GM12878 (cell line): ENCODE measurements around the gene SOX6. TPM values are rescaled to one million over a fixed set of nuclear protein-coding genes. Genes with fewer than 3 reads are reported as not detected.

Source experiments
- ATAC-seq: fragments of 200-7000 bp; cut with Tn5 transposase; 3 replicates; pipeline ENCODE4 v1.9.1; 2020; ENCODE audit warnings: mild to moderate bottlenecking, moderate library complexity
- BruUV-seq: library from RNA; stranded (reverse); fragments of 400-500 nt; replicated peaks from 2 replicates; lab custom pipeline; 2021; lab: Mats Ljungman, UMichigan
- CTCF ChIA-PET: fragments of 300-600 bp; sonication (Branson Sonifier 250); formaldehyde crosslinking; extraction: SDS; loops from one replicate; lab custom pipeline; 2021; ENCODE audit warnings: inconsistent platforms; lab: Yijun Ruan, JAX
- POLR2A ChIA-PET: fragments of 350-600 bp; formaldehyde crosslinking; extraction: SDS; loops from one replicate; lab custom pipeline; 2021; ENCODE audit warnings: inconsistent platforms; lab: Charles Lee
- RAD21 ChIA-PET: fragments of 300-600 bp; sonication (Branson Sonifier 250); formaldehyde crosslinking; loops from one replicate; lab custom pipeline; 2023; ENCODE audit warnings: antibody characterized with exemption; ENCODE audit not compliant: unreplicated experiment; lab: Charles Lee
- SMC1A ChIA-PET: fragments of 300-600 bp; sonication (Branson Sonifier 250); formaldehyde crosslinking; loops from one replicate; lab custom pipeline; 2023; ENCODE audit not compliant: unreplicated experiment, uncharacterized antibody; lab: Charles Lee
- DNase-seq: peaks from one replicate; pipeline ENCODE4 v3.0.0-alpha.2; 2011; ENCODE audit warnings: low read depth, low spot score
- FAIRE-seq: peaks from 3 replicates; lab custom pipeline; 2011; peaks lifted over from hg19 to GRCh38; lab: Jason Lieb, UNC
- H2AFZ ChIP-seq: 2 replicates; pipeline ENCODE4 v1.6.0; 2011; ENCODE audit warnings: low read depth, low read length, control low read depth; ENCODE audit not compliant: control insufficient read depth
- H3K27ac ChIP-seq: 2 replicates; pipeline ENCODE4 v1.5.1; 2011; ENCODE audit warnings: control low read depth; ENCODE audit not compliant: control insufficient read depth, insufficient read depth
- H3K27me3 ChIP-seq, 2 experiments: replicated peaks in 1 of 2; 2 replicates each; pipeline versions ENCODE4 v1.6.0 to v1.6.1; 2011; ENCODE audit warnings: low read length in 1 of 2; ENCODE audit not compliant: control insufficient read depth in 2 of 2, insufficient read depth in 2 of 2
- H3K36me3 ChIP-seq, 2 experiments: 2 replicates each; pipeline ENCODE4 v1.5.1; 2011; ENCODE audit warnings: low read length in 1 of 2; ENCODE audit not compliant: control insufficient read depth in 2 of 2, insufficient read depth in 2 of 2
- H3K4me1 ChIP-seq: 2 replicates; pipeline ENCODE4 v1.6.1; 2011; ENCODE audit warnings: mild to moderate bottlenecking, low read length, moderate library complexity, mixed read lengths; ENCODE audit not compliant: control insufficient read depth, insufficient read depth
- H3K4me2 ChIP-seq: 2 replicates; pipeline ENCODE4 v1.6.0; 2011; ENCODE audit warnings: control low read depth; ENCODE audit not compliant: control insufficient read depth, insufficient read depth
- H3K4me3 ChIP-seq: fragments of 200-600 bp; sonication (generic); 2 replicates; pipeline ENCODE4 v1.5.1; 2016
- H3K79me2 ChIP-seq: 2 replicates; pipeline ENCODE4 v1.6.0; 2011; ENCODE audit warnings: low read length; ENCODE audit not compliant: control insufficient read depth, insufficient read depth
- H3K9ac ChIP-seq: 2 replicates; pipeline ENCODE4 v1.8.0; 2011; ENCODE audit warnings: low read length, control low read depth, mixed read lengths; ENCODE audit not compliant: control insufficient read depth, insufficient read depth
- H3K9me3 ChIP-seq: replicated peaks from 3 replicates; pipeline ENCODE4 v1.5.1; 2011; ENCODE audit warnings: mild to moderate bottlenecking, low read length; ENCODE audit not compliant: control insufficient read depth, insufficient read depth
- H4K20me1 ChIP-seq: 2 replicates; pipeline ENCODE4 v1.6.0; 2011; ENCODE audit not compliant: control insufficient read depth, insufficient read depth
- BACH1 ChIP-seq: fragments of 450-650 bp; IDR thresholded peaks from 2 replicates; pipeline ENCODE4 v1.6.1; 2017; ENCODE audit warnings: mild to moderate bottlenecking, borderline replicate concordance
- EED ChIP-seq: sonication (generic); IDR thresholded peaks from 2 replicates; pipeline ENCODE4 v1.6.1; 2016; ENCODE audit warnings: antibody characterized with exemption, low read depth
- IKZF1 ChIP-seq: fragments of 450-650 bp; conservative IDR thresholded peaks from 2 replicates; pipeline ENCODE4 v1.6.1; 2017; ENCODE audit warnings: antibody characterized with exemption, mild to moderate bottlenecking
- KDM1A ChIP-seq: fragments of 200-600 bp; sonication (generic); IDR thresholded peaks from 2 replicates; pipeline ENCODE4 v1.6.1; 2016; ENCODE audit warnings: borderline replicate concordance
- KLF5 ChIP-seq: fragments of 450-650 bp; IDR thresholded peaks from 2 replicates; pipeline ENCODE4 v1.6.1; 2014; ENCODE audit warnings: mild to moderate bottlenecking; ENCODE audit not compliant: partially characterized antibody
- MTA2 ChIP-seq: fragments of 450-650 bp; IDR thresholded peaks from 2 replicates; pipeline ENCODE4 v1.6.1; 2016; ENCODE audit warnings: low read depth, mild to moderate bottlenecking, moderate library complexity
- MYB ChIP-seq: fragments of 150-350 bp; IDR thresholded peaks from 2 replicates; pipeline ENCODE4 v1.6.1; 2014; ENCODE audit warnings: mild to moderate bottlenecking, low read depth, low read length, borderline replicate concordance
- NFIC ChIP-seq: IDR thresholded peaks from 2 replicates; pipeline ENCODE4 v1.6.1; 2012; ENCODE audit warnings: low read depth, mild to moderate bottlenecking, inconsistent platforms, low read length, moderate library complexity
- RAD51 ChIP-seq: fragments of 450-650 bp; IDR thresholded peaks from 2 replicates; pipeline ENCODE4 v1.6.1; 2016; ENCODE audit warnings: moderate library complexity, mild to moderate bottlenecking, inconsistent platforms
- RCOR1 ChIP-seq: conservative IDR thresholded peaks from 2 replicates; pipeline ENCODE4 v1.6.1; 2012; ENCODE audit warnings: low read depth, low read length, improper control_type of control experiment
- RUNX3 ChIP-seq: IDR thresholded peaks from 2 replicates; pipeline ENCODE4 v1.6.1; 2012; ENCODE audit warnings: low read length, inconsistent platforms
- TCF7 ChIP-seq: IDR thresholded peaks from 2 replicates; pipeline ENCODE4 v1.6.1; 2014; ENCODE audit warnings: antibody characterized with exemption, borderline replicate concordance
- YY1 ChIP-seq: IDR thresholded peaks from 2 replicates; pipeline ENCODE4 v1.6.1; 2011; ENCODE audit warnings: low read depth, mild to moderate bottlenecking, low read length
- ZZZ3 ChIP-seq: IDR thresholded peaks from 2 replicates; pipeline ENCODE4 v1.6.1; 2011; ENCODE audit warnings: low read depth; ENCODE audit not compliant: control insufficient read depth, insufficient read length
- WGBS: methylation state at CpG from one replicate; pipeline ENCODE4 v1.1.6; 2016; ENCODE audit warnings: low lambda C conversion rate; ENCODE audit not compliant: insufficient replicate concordance, insufficient coverage; ENCODE audit errors: missing lambda C conversion rate; 5-methylcytosine and 5-hydroxymethylcytosine counted together
- in situ Hi-C: fragments of 300-500 bp; cut with MboI; formaldehyde crosslinking; loops from 9 replicates; pipeline ENCODE4 v1.14.3; 2018; ENCODE audit warnings: mixed read lengths
- intact Hi-C: fragments of 100-400 bp; cut with micrococcal nuclease; formaldehyde crosslinking; loops from one replicate; pipeline ENCODE4 v1.14.2; 2022; ENCODE audit not compliant: unreplicated experiment
- polyA plus RNA-seq, 11 experiments: library from polyadenylated mRNA; depleted of rRNA in 4 of 11; unstranded in 6 of 11; stranded (reverse) in 5 of 11; fragments of >200 nt; fragmentation: Nextera tagmentation in 4 of 11; fragmentation: Illumina TruSeq in 1 of 11; extraction: Ambion mirVana in 4 of 11; extraction: Trizol in 1 of 11; gene quantifications; 1 replicate in 1 of 11; 2 replicates in 10 of 11; pipeline versions ENCODE4 v1.2.1 to v1.2.3, GENCODE V29; 2011 to 2016; ENCODE audit warnings: inconsistent platforms in 2 of 11, missing spikeins in 2 of 11, low read depth in 1 of 11
- total RNA-seq, 4 experiments: library from RNA; depleted of rRNA in 3 of 4; stranded (reverse); fragments of >200 nt in 3 of 4; fragmentation: Illumina TruSeq in 1 of 4; extraction: Trizol in 1 of 4; gene quantifications; 2 replicates each; pipeline versions ENCODE4 v1.2.1 to v1.2.3, GENCODE V29; 2013 to 2021
- TF ChIP-seq, protein P1 (sequence below): fragments of 450-650 bp; conservative IDR thresholded peaks from 2 replicates; pipeline ENCODE4 v1.6.1; 2017; ENCODE audit warnings: mild to moderate bottlenecking, moderate library complexity
- TF ChIP-seq, protein P2 (sequence below): IDR thresholded peaks from 2 replicates; pipeline ENCODE4 v1.6.1; 2012; ENCODE audit warnings: low read depth, low read length, improper control_type of control experiment
- TF ChIP-seq, protein P3 (sequence below): IDR thresholded peaks from 2 replicates; pipeline ENCODE4 v1.6.1; 2012; ENCODE audit warnings: low read length, inconsistent platforms
- TF ChIP-seq, protein P4 (sequence below): fragments of 150-350 bp; IDR thresholded peaks from 2 replicates; pipeline ENCODE4 v1.6.1; 2016; ENCODE audit warnings: low read depth, low read length

Gene SOX6
- total and polyA plus RNA-seq, 10 of the 15 experiments (the other 5 are each of a cell fraction or from before 2014, with no cell fraction given), result 0.03 to 0.71 (median 0.29) TPM; not detected in 4

DNA sequence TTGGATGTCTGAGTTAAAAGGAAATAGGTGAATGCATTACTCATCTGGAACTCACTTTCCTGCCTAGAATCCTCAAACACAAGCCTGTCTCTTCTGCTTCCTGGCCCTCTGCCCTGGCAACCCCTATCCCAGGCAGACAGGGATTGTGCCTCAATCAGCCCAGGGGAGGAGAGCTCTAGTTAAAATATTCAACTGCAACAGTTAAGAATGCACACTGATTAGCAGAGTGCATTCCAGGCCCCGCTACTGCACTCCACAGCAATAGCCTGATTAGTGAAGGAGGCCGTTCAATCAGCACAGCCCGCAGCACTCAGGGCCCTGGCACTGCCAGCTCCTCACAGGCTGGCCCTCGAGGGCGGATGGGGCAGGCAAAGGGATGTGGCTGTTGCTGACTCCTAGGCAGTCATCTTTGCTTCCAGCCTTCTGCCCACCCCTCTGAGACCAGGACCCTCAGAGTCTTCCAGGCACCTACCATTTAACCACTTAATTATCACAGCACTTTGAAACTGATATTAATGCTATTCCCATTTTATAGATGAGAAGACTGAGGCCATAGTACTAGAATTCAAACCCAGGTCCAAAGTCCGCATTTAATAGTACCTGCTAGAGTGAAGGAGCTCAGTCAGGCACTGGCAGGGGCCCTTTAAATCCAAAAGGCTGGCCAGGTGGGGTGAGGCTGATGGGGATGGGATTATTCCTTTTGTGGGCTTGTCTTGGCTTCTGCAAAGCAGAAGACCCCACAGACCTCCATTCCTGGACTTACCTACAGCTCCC is 435.3 kb downstream of the SOX6 start:
- no peak for DNase-seq

More for the DNA sequence above, 435.3 kb downstream of the SOX6 start:
- FAIRE-seq, result no peak
- no peak overlapping the region for H3K4me3 ChIP-seq
- H2AFZ ChIP-seq, result no peak overlapping the region
- intact Hi-C loops, result no loop called here
- H3K27ac ChIP-seq, result no peak overlapping the region
- ChIA-PET POLR2A (no interaction called here), RAD21 (interaction anchor here (1.1 kb wide), 1 partner anchor 12 kb away, joined by 3 read pairs; no protein-coding TSS in a partner anchor)
- H3K4me1 ChIP-seq, result no peaks in the 10 kb centered on the region
- TF ChIP-seq RAD51, result no peak
- no peak for TF ChIP-seq MTA2
- TF ChIP-seq, protein P1, sequence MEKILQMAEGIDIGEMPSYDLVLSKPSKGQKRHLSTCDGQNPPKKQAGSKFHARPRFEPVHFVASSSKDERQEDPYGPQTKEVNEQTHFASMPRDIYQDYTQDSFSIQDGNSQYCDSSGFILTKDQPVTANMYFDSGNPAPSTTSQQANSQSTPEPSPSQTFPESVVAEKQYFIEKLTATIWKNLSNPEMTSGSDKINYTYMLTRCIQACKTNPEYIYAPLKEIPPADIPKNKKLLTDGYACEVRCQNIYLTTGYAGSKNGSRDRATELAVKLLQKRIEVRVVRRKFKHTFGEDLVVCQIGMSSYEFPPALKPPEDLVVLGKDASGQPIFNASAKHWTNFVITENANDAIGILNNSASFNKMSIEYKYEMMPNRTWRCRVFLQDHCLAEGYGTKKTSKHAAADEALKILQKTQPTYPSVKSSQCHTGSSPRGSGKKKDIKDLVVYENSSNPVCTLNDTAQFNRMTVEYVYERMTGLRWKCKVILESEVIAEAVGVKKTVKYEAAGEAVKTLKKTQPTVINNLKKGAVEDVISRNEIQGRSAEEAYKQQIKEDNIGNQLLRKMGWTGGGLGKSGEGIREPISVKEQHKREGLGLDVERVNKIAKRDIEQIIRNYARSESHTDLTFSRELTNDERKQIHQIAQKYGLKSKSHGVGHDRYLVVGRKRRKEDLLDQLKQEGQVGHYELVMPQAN, result no peak
- TF ChIP-seq IKZF1, result no peak
- no peak for TF ChIP-seq ZZZ3
- TF ChIP-seq BACH1, result no peak
- TF ChIP-seq, protein P2, sequence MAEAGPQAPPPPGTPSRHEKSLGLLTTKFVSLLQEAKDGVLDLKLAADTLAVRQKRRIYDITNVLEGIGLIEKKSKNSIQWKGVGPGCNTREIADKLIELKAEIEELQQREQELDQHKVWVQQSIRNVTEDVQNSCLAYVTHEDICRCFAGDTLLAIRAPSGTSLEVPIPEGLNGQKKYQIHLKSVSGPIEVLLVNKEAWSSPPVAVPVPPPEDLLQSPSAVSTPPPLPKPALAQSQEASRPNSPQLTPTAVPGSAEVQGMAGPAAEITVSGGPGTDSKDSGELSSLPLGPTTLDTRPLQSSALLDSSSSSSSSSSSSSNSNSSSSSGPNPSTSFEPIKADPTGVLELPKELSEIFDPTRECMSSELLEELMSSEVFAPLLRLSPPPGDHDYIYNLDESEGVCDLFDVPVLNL, result no peak
- TF ChIP-seq, protein P3, sequence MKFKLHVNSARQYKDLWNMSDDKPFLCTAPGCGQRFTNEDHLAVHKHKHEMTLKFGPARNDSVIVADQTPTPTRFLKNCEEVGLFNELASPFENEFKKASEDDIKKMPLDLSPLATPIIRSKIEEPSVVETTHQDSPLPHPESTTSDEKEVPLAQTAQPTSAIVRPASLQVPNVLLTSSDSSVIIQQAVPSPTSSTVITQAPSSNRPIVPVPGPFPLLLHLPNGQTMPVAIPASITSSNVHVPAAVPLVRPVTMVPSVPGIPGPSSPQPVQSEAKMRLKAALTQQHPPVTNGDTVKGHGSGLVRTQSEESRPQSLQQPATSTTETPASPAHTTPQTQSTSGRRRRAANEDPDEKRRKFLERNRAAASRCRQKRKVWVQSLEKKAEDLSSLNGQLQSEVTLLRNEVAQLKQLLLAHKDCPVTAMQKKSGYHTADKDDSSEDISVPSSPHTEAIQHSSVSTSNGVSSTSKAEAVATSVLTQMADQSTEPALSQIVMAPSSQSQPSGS, result no peak
- TF ChIP-seq EED, result no peak
- no peak for TF ChIP-seq YY1
- TF ChIP-seq MYB, result no peak
- no peak for TF ChIP-seq RCOR1
- no peak for TF ChIP-seq RUNX3
- TF ChIP-seq TCF7, result no peak
- no peak for TF ChIP-seq KLF5
- TF ChIP-seq KDM1A, result no peak
- no peak for TF ChIP-seq NFIC
- TF ChIP-seq, protein P4, sequence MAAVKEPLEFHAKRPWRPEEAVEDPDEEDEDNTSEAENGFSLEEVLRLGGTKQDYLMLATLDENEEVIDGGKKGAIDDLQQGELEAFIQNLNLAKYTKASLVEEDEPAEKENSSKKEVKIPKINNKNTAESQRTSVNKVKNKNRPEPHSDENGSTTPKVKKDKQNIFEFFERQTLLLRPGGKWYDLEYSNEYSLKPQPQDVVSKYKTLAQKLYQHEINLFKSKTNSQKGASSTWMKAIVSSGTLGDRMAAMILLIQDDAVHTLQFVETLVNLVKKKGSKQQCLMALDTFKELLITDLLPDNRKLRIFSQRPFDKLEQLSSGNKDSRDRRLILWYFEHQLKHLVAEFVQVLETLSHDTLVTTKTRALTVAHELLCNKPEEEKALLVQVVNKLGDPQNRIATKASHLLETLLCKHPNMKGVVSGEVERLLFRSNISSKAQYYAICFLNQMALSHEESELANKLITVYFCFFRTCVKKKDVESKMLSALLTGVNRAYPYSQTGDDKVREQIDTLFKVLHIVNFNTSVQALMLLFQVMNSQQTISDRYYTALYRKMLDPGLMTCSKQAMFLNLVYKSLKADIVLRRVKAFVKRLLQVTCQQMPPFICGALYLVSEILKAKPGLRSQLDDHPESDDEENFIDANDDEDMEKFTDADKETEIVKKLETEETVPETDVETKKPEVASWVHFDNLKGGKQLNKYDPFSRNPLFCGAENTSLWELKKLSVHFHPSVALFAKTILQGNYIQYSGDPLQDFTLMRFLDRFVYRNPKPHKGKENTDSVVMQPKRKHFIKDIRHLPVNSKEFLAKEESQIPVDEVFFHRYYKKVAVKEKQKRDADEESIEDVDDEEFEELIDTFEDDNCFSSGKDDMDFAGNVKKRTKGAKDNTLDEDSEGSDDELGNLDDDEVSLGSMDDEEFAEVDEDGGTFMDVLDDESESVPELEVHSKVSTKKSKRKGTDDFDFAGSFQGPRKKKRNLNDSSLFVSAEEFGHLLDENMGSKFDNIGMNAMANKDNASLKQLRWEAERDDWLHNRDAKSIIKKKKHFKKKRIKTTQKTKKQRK, result no peak
- TF ChIP-seq, all 136 proteins: peak for 0
- no peak overlapping the region for H3K9ac ChIP-seq
- H3K79me2 ChIP-seq, result no peaks in the 10 kb centered on the region
- ATAC-seq, result no peak
- ChIA-PET SMC1A (no interaction called here), CTCF (no interaction called here)
- in situ Hi-C loops, result no loop called here
- no peak overlapping the region for H3K4me2 ChIP-seq
- no peaks in the 10 kb centered on the region for H3K9me3 ChIP-seq
- BruUV-seq, result no TSS peak
- no peaks in the 10 kb centered on the region for H3K27me3 ChIP-seq
- 22% methylated on average over 6 of the region's 6 CpGs for WGBS
- H3K36me3 ChIP-seq, result no peaks in the 10 kb centered on the region
- no peaks in the 10 kb centered on the region for H4K20me1 ChIP-seq
